DOHH2 (cell line): Measurements from ENCODE around the gene PROC.
A peak's percentile ranks its signal among the peaks of the same experiment; 100 is the strongest.

Source experiments
- H3F3A ChIP-seq: fragments of 200-600 bp; sonication (generic), shearing (Covaris generic); 2 replicates; pipeline ENCODE4 v1.6.0; 2016; ENCODE audit warnings: antibody characterized with exemption, mild to moderate bottlenecking; ENCODE audit not compliant: control insufficient read depth, insufficient read depth
- H3K27ac ChIP-seq: fragments of 200-600 bp; sonication (generic); 2 replicates; pipeline ENCODE4 v1.5.1; 2014; ENCODE audit warnings: low read depth, mild to moderate bottlenecking, low read length, moderate library complexity
- H3K27me3 ChIP-seq: fragments of 200-600 bp; sonication (generic); 2 replicates; pipeline ENCODE4 v1.6.1; 2014; ENCODE audit warnings: mild to moderate bottlenecking, low read length, mixed read lengths; ENCODE audit not compliant: control insufficient read depth
- H3K36me3 ChIP-seq: fragments of 200-600 bp; sonication (generic); 2 replicates; pipeline ENCODE4 v1.6.1; 2014; ENCODE audit warnings: mild to moderate bottlenecking, low read length, moderate library complexity, mixed read lengths; ENCODE audit not compliant: control insufficient read depth
- H3K4me1 ChIP-seq: fragments of 200-600 bp; sonication (generic); 2 replicates; pipeline ENCODE4 v1.6.1; 2014; ENCODE audit warnings: mild to moderate bottlenecking, low read length, mixed read lengths; ENCODE audit not compliant: control insufficient read depth
- H3K4me2 ChIP-seq: fragments of 200-600 bp; sonication (generic); 2 replicates; pipeline ENCODE4 v1.6.0; 2014; ENCODE audit warnings: mild to moderate bottlenecking, low read length, moderate library complexity
- H3K4me3 ChIP-seq: fragments of 200-600 bp; sonication (generic); 2 replicates; pipeline ENCODE4 v1.5.1; 2014; ENCODE audit warnings: mild to moderate bottlenecking, low read length, mixed read lengths
- H3K79me2 ChIP-seq: fragments of 200-600 bp; sonication (generic); 2 replicates; pipeline ENCODE4 v1.6.1; 2014; ENCODE audit warnings: mild to moderate bottlenecking, low read length, mixed read lengths; ENCODE audit not compliant: control insufficient read depth
- H3K9me2 ChIP-seq: fragments of 200-600 bp; sonication (generic); replicated peaks from 2 replicates; pipeline ENCODE4 v1.6.1; 2014; ENCODE audit warnings: mild to moderate bottlenecking, low read length, mixed read lengths; ENCODE audit not compliant: control insufficient read depth
- H3K9me3 ChIP-seq: fragments of 200-600 bp; sonication (generic); 2 replicates; pipeline ENCODE4 v1.6.1; 2014; ENCODE audit warnings: antibody characterized with exemption, low read length, mixed read lengths; ENCODE audit not compliant: control insufficient read depth, insufficient read depth
- H4K20me1 ChIP-seq: fragments of 200-600 bp; sonication (generic); 2 replicates; pipeline ENCODE4 v1.6.0; 2014; ENCODE audit warnings: low read depth, mild to moderate bottlenecking, antibody characterized with exemption, low read length, moderate library complexity; ENCODE audit not compliant: control insufficient read depth, insufficient read depth
- EZH2phosphoT487 ChIP-seq: fragments of 200-600 bp; sonication (generic); IDR thresholded peaks from 2 replicates; pipeline ENCODE4 v1.6.1; 2017; ENCODE audit warnings: borderline replicate concordance, mild to moderate bottlenecking, antibody characterized with exemption, low read length, moderate library complexity, mixed read lengths
- TF ChIP-seq, protein P1 (sequence below): fragments of 200-600 bp; sonication (generic); IDR thresholded peaks from one replicate; pipeline ENCODE4 v1.5.1; 2014; ENCODE audit warnings: antibody characterized with exemption, mild to moderate bottlenecking, low read depth, low read length; ENCODE audit not compliant: poor library complexity, severe bottlenecking

PROC gene

DNA sequence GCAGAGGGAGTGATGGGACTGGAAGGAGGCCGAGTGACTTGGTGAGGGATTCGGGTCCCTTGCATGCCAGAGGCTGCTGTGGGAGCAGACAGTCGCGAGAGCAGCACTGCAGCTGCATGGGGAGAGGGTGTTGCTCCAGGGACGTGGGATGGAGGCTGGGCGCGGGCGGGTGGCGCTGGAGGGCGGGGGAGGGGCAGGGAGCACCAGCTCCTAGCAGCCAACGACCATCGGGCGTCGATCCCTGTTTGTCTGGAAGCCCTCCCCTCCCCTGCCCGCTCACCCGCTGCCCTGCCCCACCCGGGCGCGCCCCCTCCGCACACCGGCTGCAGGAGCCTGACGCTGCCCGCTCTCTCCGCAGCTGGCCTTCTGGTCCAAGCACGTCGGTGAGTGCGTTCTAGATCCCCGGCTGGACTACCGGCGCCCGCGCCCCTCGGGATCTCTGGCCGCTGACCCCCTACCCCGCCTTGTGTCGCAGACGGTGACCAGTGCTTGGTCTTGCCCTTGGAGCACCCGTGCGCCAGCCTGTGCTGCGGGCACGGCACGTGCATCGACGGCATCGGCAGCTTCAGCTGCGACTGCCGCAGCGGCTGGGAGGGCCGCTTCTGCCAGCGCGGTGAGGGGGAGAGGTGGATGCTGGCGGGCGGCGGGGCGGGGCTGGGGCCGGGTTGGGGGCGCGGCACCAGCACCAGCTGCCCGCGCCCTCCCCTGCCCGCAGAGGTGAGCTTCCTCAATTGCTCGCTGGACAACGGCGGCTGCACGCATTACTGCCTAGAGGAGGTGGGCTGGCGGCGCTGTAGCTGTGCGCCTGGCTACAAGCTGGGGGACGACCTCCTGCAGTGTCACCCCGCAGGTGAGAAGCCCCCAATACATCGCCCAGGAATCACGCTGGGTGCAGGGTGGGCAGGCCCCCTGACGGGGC, 4.6 kb downstream of the PROC start:
- H3K4me1 ChIP-seq: peaks cover 16% of the 10 kb centered on the region
- no peaks in the 10 kb centered on the region for H3K9me2 ChIP-seq
- H3K9me3 ChIP-seq: no peaks in the 10 kb centered on the region
- TF ChIP-seq EZH2phosphoT487: no peak
- TF ChIP-seq, protein P1, sequence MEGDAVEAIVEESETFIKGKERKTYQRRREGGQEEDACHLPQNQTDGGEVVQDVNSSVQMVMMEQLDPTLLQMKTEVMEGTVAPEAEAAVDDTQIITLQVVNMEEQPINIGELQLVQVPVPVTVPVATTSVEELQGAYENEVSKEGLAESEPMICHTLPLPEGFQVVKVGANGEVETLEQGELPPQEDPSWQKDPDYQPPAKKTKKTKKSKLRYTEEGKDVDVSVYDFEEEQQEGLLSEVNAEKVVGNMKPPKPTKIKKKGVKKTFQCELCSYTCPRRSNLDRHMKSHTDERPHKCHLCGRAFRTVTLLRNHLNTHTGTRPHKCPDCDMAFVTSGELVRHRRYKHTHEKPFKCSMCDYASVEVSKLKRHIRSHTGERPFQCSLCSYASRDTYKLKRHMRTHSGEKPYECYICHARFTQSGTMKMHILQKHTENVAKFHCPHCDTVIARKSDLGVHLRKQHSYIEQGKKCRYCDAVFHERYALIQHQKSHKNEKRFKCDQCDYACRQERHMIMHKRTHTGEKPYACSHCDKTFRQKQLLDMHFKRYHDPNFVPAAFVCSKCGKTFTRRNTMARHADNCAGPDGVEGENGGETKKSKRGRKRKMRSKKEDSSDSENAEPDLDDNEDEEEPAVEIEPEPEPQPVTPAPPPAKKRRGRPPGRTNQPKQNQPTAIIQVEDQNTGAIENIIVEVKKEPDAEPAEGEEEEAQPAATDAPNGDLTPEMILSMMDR: peak; percentile 23
- H3K79me2 ChIP-seq: no peaks in the 10 kb centered on the region
- no peaks in the 10 kb centered on the region for H3K36me3 ChIP-seq
- peak overlapping the region; percentile 67 for H3K4me2 ChIP-seq
- no peaks in the 10 kb centered on the region for H4K20me1 ChIP-seq
- peak overlapping the region; percentile 63 for H3K4me3 ChIP-seq
- H3K27me3 ChIP-seq: peaks cover 17% of the 10 kb centered on the region
- H3F3A ChIP-seq: no peaks in the 10 kb centered on the region
- H3K27ac ChIP-seq: no peak overlapping the region

DNA sequence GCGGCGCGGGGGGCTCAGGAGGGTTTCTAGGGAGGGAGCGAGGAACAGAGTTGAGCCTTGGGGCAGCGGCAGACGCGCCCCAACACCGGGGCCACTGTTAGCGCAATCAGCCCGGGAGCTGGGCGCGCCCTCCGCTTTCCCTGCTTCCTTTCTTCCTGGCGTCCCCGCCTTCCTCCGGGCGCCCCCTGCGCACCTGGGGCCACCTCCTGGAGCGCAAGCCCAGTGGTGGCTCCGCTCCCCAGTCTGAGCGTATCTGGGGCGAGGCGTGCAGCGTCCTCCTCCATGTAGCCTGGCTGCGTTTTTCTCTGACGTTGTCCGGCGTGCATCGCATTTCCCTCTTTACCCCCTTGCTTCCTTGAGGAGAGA, 5.2 kb downstream of the PROC start:
- Histone ChIP-seq H3K27me3 (peaks cover 17% of the 10 kb centered on the region), H3K4me3 (peak overlapping the region; percentile 63), H3K36me3 (no peaks in the 10 kb centered on the region), H4K20me1 (no peaks in the 10 kb centered on the region), H3K9me2 (no peaks in the 10 kb centered on the region), H3K79me2 (no peaks in the 10 kb centered on the region), H3K4me2 (peak overlapping the region; percentile 67), H3F3A (no peaks in the 10 kb centered on the region), H3K9me3 (no peaks in the 10 kb centered on the region), H3K4me1 (peaks cover 16% of the 10 kb centered on the region), H3K27ac (no peak overlapping the region)
- 0 out of 2 replicates have a peak, but pooled peaks have one; percentile 40 for TF ChIP-seq EZH2phosphoT487
- TF ChIP-seq, protein P1: peak; percentile 3

DNA sequence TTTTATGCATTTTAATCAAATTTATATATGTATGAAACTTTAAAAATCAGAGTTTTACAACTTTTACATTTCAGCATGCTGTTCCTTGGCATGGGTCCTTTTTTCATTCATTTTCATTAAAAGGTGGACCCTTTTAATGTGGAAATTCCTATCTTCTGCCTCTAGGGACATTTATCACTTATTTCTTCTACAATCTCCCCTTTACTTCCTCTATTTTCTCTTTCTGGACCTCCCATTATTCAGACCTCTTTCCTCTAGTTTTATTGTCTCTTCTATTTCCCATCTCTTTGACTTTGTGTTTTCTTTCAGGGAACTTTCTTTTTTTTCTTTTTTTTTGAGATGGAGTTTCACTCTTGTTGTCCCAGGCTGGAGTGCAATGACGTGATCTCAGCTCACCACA, 5.7 kb downstream of the PROC start:
- peak overlapping the region; percentile 63; the same call in 1 of the 2 replicates for H3K4me3 ChIP-seq
- H3K27ac ChIP-seq: no peak overlapping the region
- H3K4me1 ChIP-seq: peaks cover 16% of the 10 kb centered on the region
- H3K9me3 ChIP-seq: no peaks in the 10 kb centered on the region
- no peaks in the 10 kb centered on the region for H3K9me2 ChIP-seq
- H3K27me3 ChIP-seq: peaks cover 17% of the 10 kb centered on the region
- no peak for TF ChIP-seq EZH2phosphoT487
- TF ChIP-seq, protein P1: peak; percentile 4
- no peaks in the 10 kb centered on the region for H3K79me2 ChIP-seq
- no peaks in the 10 kb centered on the region for H4K20me1 ChIP-seq
- peak overlapping the region; percentile 67 for H3K4me2 ChIP-seq
- no peaks in the 10 kb centered on the region for H3K36me3 ChIP-seq
- no peaks in the 10 kb centered on the region for H3F3A ChIP-seq
